Measurements from ENCODE around the gene GRB7. TPM values are rescaled to one million over a fixed set of nuclear protein-coding genes. Genes with fewer than 3 reads are reported as not detected.
"Not testable (repeated sequence)": the region's sequence is repeated elsewhere in the genome, so short reads cannot be mapped to it uniquely, and the experiment has no call there.

GRB7 gene
- total RNA-seq, 1 experiment from 2014 or later: 1.7 TPM

DNA sequence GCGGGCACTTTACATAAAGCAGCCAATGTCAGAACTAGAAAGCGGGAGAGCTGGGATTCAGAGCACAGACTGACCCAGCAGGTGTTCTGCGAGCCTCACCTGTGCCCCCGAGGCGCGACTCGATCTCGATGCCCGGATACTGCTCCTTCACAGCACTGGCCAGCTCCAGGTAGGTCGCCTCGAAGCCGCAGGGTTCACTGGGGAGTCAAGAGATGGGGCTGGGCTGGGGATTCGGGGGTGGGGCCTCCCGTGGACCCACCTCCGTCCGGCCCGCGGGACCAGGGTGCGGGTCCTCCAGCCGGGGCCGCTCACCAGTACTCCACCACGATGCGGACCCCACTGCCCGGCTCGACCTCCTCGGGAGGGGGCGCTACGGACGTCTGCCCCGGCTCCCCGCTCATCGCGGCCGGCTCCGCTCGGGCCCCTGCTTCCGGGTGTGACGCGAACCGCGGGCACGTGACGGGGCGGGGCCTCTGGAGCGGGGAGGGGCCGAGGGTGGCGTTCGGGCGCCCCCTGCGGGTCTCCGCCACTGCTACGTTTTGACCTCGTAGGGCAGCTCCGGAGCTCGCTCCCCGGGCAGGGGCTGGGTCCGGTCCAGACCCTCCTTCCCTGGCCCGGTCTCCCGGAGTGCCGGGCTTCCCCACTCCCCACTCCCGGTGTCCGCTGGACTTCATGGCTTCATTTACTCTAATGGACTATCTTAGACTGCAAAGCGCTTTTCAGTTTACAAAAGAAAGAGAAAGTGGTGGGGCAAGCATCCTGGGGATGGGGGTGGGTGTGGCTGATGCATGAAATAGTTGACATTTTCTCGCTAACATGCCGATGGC, 7.4 kb upstream of the GRB7 start, which contains the start of gene MIEN1:
Gene MIEN1, minus strand, starts transcription at position 438 of the 827 bp plus-strand sequence. Its CDS starts 37 bp downstream, at position 401.
- DNase-seq (ENCODE audit: extremely low read depth, low read depth): peak; percentile 85

DNA sequence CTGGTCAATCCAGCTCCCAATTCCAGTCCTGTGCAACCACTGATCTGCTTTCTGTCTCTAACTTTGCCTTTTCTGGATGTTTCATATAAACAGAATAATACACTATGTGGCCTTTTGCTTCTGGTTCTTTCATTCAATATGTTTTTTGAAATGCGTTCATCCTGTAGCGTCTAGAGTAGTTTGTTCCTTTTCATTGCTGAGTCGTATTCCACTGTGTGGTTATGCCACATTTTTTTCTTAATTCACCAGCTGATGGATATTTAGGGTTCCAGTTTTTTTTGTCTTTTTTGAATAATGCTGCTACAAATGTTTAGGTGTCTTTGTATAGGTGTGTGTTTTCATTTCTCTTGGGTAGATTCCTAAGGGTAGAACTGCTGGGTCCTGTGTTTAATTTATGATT, 5.2 kb upstream of the GRB7 start:
- DNase-seq (ENCODE audit: extremely low read depth, low read depth): no peak

- no peak for DNase-seq (ENCODE audit: extremely low read depth, low read depth)
Observed at GRCh38 chr17:39735882-39736281, 1.9 kb upstream of the GRB7 start.

- no peak for DNase-seq (ENCODE audit: extremely low read depth, low read depth)
Observed at GRCh38 chr17:39736319-39737165, 1.2 kb upstream of the GRB7 start.

DNA sequence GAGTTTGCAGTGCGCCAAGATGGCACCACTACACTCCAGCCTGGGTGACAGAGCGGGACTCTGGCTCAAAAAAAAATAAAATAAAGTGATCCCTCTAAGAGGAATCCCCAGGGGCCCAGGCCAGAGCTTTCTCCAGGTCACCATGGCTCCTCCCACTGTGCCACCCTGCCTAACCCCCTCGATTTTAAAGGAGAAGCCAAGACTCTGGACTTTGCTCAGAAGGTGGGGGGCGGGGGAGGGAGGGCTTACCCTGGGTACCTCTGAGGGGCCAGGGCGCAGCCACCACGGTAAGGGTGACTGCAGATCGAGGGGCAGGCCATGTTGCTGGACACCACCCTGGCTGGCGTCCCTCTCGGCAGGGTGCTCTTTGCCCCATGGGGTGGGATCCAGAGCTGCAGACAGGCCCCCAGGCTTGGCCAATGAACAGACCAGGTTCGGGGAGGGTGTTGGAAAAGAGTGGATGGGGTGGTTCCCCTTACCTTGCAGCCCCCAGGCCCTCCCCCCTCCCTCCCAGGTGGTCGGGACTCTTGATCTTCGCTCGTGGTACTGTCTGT, 455 bp upstream of the GRB7 start:
- no peak for DNase-seq (ENCODE audit: extremely low read depth, low read depth)

DNA sequence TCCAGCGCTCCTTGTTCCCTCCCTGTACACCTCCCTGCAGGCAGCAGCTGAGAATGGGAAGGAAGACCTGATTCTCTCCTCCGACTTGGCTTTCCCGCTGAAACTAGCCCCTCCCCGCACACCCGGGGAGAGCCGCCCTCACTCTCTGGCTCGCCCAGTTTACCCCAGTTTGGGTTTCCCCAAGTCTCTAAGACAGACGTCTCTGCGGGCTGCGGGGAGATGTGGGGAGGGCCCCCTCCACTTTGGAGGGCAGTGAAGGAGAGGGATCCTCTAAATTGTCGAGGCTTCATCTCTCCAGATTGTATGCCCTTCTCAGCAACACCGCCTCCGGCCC, 797 bp downstream of the GRB7 start:
- DNase-seq (ENCODE audit: extremely low read depth, low read depth): no peak

DNA sequence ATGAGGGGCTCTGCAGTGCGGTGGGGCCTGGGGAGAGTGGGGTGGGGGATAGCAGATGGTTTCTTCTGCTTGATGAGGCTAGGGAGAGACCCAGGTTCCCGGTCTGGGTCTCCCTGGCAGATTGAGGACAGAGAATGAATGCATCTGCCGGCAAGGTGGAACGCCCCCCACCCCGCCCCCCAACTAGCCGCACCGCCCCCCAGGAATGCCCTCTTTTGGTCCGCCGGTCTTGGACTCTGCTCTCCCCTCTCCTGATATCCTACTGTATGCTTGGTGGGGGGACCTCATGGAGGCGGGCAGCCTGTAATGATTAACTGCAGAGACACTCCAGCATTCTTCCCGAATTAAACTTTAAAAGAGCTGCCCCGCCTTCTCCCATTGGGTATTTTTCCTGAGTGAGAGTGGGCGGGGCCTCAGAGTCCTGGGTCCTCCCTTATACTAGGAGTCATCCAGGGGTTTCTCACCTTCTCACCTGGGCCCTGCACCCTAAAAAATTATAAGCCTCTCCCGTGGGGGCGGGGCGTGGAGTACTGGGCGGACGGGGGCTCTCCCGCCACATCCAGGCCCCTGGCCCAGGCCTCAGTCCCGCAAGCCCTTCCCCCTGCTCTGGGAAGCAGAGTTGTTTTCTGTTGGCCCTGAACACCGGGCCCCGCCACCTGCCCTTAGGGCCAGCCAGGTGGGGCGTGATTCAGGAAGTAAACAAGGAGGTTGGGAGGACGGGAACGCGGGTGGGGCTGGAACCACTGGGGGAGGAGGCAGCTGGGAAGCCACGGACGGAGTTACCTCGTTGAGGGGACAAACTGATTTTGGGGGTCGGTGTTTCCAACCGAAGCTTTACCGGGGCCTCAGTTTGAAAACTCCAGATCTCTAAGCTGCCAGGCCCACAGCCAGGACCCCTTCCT, 1.5 kb downstream of the GRB7 start:
- DNase-seq (ENCODE audit: extremely low read depth, low read depth): no peak

GRCh38 chr17:39739885-39740356, 2.2 kb downstream of the GRB7 start:
- no peak for DNase-seq (ENCODE audit: extremely low read depth, low read depth)

- no peak for DNase-seq (ENCODE audit: extremely low read depth, low read depth)
Observed at GRCh38 chr17:39740357-39741111, 2.8 kb downstream of the GRB7 start.

- DNase-seq (ENCODE audit: extremely low read depth, low read depth): no peak
Observed at GRCh38 chr17:39742126-39742855, 4.6 kb downstream of the GRB7 start.

- no peak for DNase-seq (ENCODE audit: extremely low read depth, low read depth)
Observed at GRCh38 chr17:39742856-39743436, 5.2 kb downstream of the GRB7 start.

- no peak for DNase-seq (ENCODE audit: extremely low read depth, low read depth)
Observed at GRCh38 chr17:39744075-39744835, 6.5 kb downstream of the GRB7 start.

- DNase-seq (ENCODE audit: extremely low read depth, low read depth): no peak
Observed at GRCh38 chr17:39744836-39745215, 7.1 kb downstream of the GRB7 start.

GRCh38 chr17:39745335-39746144, 7.8 kb downstream of the GRB7 start:
- no peak for DNase-seq (ENCODE audit: extremely low read depth, low read depth)

DNA sequence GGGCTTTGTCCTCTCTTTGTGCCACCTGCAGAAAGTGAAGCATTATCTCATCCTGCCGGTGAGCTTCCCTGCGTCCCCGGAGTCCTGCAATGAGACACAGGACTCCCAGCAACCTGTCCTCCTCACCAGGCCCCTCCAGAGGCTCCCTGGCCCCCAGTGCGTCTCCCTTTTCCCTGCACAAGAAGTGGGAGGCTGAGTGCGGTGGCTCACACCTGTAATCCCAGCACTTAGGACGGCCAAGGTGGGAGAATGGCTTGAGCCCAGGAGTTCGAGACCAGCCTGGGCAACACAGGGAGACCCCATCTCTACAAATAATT, 8.4 kb downstream of the GRB7 start:
- no peak for DNase-seq (ENCODE audit: extremely low read depth, low read depth)

DNA sequence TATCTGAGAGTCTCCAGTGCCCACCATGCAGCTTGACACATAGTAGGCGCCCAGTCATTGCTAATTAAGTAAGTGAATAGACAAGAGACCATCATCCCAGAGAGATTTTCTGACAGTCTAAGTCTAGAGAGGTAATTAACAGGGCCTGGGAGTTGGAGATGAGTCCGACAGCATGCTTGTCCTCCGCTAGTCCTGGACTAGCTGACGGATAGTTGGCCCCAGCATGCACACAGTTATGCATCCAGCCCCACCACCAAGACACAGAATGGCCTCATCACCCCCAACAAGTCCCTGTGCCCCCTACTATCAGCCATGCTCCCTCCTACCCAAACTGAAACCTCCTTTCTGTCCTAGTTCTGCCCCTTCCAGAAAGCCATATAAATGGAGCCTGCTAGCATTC, 10.0 kb downstream of the GRB7 start:
- DNase-seq (ENCODE audit: extremely low read depth, low read depth): no peak

GRCh38 chr17:39748444-39749034, 10.8 kb downstream of the GRB7 start:
- not testable (repeated sequence) for DNase-seq (ENCODE audit: extremely low read depth, low read depth)

All from NCI-H460 (cell line).